Fibroblast of mammary gland (primary cell): ENCODE data around the gene JMJD1C.

Source experiments
- DNase-seq: peaks from one replicate; pipeline ENCODE4 v3.0.0-alpha.2; 2010; ENCODE audit warnings: low read depth
- H3K4me3 ChIP-seq: 2 replicates; pipeline ENCODE4 v1.5.1; 2011; ENCODE audit warnings: low read depth, mild to moderate bottlenecking, low read length, moderate library complexity; ENCODE audit not compliant: control insufficient read depth
- CTCF ChIP-seq: conservative IDR thresholded peaks from 2 replicates; pipeline ENCODE4 v1.5.1; 2011; ENCODE audit warnings: low read depth, low read length, inconsistent platforms; ENCODE audit not compliant: control insufficient read depth, insufficient read depth

The JMJD1C gene

DNA sequence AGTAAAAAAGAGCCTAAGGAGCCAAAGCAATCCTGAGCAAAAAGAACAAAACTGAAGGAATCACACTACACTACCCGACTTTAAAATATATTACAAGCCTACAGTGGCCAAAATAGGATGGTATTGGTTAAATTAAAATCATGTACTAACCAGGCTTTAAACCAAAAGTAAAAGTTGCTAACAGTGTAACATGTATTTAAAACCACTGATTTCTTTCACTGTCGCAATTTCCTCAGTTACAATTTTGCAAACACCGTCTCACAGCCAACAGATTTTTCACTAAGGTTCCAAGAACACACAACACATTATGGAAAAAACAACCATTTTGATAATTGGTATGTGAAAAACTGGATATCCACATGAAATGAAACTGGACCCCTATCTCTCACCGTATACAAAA lies 74.0 kb downstream of the JMJD1C start:
- no peak for TF ChIP-seq CTCF
- DNase-seq = no peak
- no peak overlapping the region for H3K4me3 ChIP-seq

- DNase-seq = no peak
- no peak overlapping the region for H3K4me3 ChIP-seq
- TF ChIP-seq CTCF = no peak
Observed at GRCh38 chr10:63390521-63390920, 75.3 kb downstream of the JMJD1C start.

DNA sequence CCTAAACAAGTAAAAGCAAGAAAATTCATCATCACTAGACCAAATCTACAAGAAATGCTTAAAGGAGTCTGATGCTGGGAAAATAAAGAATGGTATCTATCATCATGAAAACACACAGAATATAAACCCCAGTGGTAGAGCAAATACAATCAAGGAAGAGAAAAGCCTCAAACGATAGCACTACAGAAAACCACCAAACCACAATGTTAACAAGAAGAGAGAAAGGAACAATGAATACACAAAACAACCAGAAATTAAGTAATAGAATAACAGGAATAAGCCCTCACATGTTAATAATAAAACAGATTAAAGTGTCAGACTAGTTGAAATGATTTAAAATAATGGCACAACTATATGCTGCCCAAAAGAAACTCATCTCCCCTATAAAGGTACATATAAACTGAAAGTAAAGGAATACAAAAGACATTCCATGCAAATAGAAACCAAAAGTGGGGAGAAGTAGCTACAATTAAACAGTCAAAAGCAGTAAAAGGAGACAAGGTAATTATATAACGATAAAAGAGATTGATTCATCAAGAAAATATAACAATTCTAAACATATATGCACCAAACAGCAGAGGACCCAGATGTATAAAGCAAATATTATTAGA lies 77.3 kb downstream of the JMJD1C start:
- DNase-seq = no peak
- H3K4me3 ChIP-seq = no peak overlapping the region
- TF ChIP-seq CTCF = no peak

GRCh38 chr10:63385254-63385653 lies 80.5 kb downstream of the JMJD1C start:
- no peak for TF ChIP-seq CTCF
- no peak overlapping the region for H3K4me3 ChIP-seq
- DNase-seq = no peak

- no peak for DNase-seq
- TF ChIP-seq CTCF = no peak
- H3K4me3 ChIP-seq = no peak overlapping the region
Observed at GRCh38 chr10:63384675-63385074, 81.1 kb downstream of the JMJD1C start.

DNA sequence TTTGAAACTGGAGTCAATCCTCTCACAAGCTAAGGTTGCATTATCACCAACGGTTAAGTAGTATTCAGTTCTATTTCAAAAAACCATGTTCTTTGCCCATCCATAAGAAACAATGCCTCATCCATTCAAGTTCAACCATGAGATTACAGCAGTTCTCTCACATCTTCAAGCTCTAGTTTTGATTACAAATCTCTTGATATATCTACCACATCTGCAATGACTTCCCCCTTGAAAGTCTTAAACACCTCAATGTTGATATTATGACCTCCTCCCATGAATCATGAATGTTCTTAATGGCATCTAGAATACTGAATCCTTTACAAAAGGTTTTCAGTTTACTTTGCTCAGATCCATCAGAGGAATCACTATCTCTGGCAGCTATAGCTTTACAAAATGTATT lies 81.8 kb downstream of the JMJD1C start:
- H3K4me3 ChIP-seq = no peak overlapping the region
- peak; percentile 25 for DNase-seq
- no peak for TF ChIP-seq CTCF

- no peak overlapping the region for H3K4me3 ChIP-seq
- peak; percentile 53 for DNase-seq
- no peak for TF ChIP-seq CTCF
Observed at GRCh38 chr10:63383141-63383540, 82.6 kb downstream of the JMJD1C start.
